Fibroblast of lung (primary cell): ENCODE measurements around the gene IL23R. TPM values are rescaled to one million over a fixed set of nuclear protein-coding genes. Genes with fewer than 3 reads are reported as not detected.
A peak's percentile ranks its signal among the peaks of the same experiment; 100 is the strongest.

ENCODE experiments used
- DNase-seq, 2 donors: peaks; one replicate each; pipeline versions ENCODE4 v3.0.0 to v3.0.0-alpha.2; 2010; ENCODE audit warnings: low read depth in 2 of 2
- H2AFZ ChIP-seq: 2 replicates; pipeline ENCODE4 v1.5.1; 2012; ENCODE audit warnings: low read length, control low read depth, inconsistent platforms
- H3K27ac ChIP-seq: 2 replicates; pipeline ENCODE4 v1.5.1; 2011; ENCODE audit warnings: low read length, control low read depth; ENCODE audit not compliant: insufficient read depth
- H3K27me3 ChIP-seq: 2 replicates; pipeline ENCODE4 v1.5.1; 2011; ENCODE audit warnings: mild to moderate bottlenecking, low read length; ENCODE audit not compliant: control insufficient read depth, insufficient read depth
- H3K36me3 ChIP-seq: 2 replicates; pipeline ENCODE4 v1.5.1; 2011; ENCODE audit warnings: low read length; ENCODE audit not compliant: control insufficient read depth, insufficient read depth
- H3K4me1 ChIP-seq: 2 replicates; pipeline ENCODE4 v1.5.1; 2011; ENCODE audit warnings: low read length; ENCODE audit not compliant: control insufficient read depth, insufficient read depth; ENCODE audit errors: extremely low read depth
- H3K4me2 ChIP-seq: 2 replicates; pipeline ENCODE4 v1.5.1; 2011; ENCODE audit warnings: low read length, control low read depth; ENCODE audit not compliant: insufficient read depth; ENCODE audit errors: extremely low read depth
- H3K4me3 ChIP-seq, 4 experiments: fragments of 200-600 bp in 1 of 4; sonication (generic) in 1 of 4; replicated peaks in 1 of 4; 2 replicates each; pipeline ENCODE4 v1.5.1; 2011 to 2016; ENCODE audit warnings: low read length in 4 of 4, low read depth in 3 of 4, mild to moderate bottlenecking in 3 of 4, control low read depth in 2 of 4, inconsistent platforms in 1 of 4, mixed read lengths in 1 of 4; ENCODE audit not compliant: insufficient read depth in 1 of 4; ENCODE audit errors: control extremely low read depth in 1 of 4
- H3K79me2 ChIP-seq: 2 replicates; pipeline ENCODE4 v1.5.1; 2012; ENCODE audit warnings: mild to moderate bottlenecking, low read length, inconsistent platforms; ENCODE audit not compliant: control insufficient read depth, insufficient read depth
- H3K9ac ChIP-seq: 2 replicates; pipeline ENCODE4 v1.5.1; 2011; ENCODE audit warnings: mild to moderate bottlenecking, low read length, control low read depth; ENCODE audit not compliant: insufficient read depth
- H3K9me3 ChIP-seq: 2 replicates; pipeline ENCODE4 v1.5.1; 2012; ENCODE audit warnings: low read depth, low read length; ENCODE audit not compliant: control insufficient read depth, insufficient read depth
- H4K20me1 ChIP-seq: 2 replicates; pipeline ENCODE4 v1.5.1; 2011; ENCODE audit warnings: low read length; ENCODE audit not compliant: control insufficient read depth, insufficient read depth; ENCODE audit errors: extremely low read depth
- CTCF ChIP-seq, 2 donors: IDR thresholded peaks in 1 of 2; conservative IDR thresholded peaks in 1 of 2; 1 replicate in 1 of 2; 2 replicates in 1 of 2; pipeline ENCODE4 v1.5.1; 2011 to 2012; ENCODE audit warnings: low read length in 2 of 2, control low read depth in 1 of 2, inconsistent platforms in 1 of 2, low read depth in 1 of 2, mild to moderate bottlenecking in 1 of 2
- EZH2 ChIP-seq: IDR thresholded peaks from 2 replicates; pipeline ENCODE4 v1.5.1; 2012; ENCODE audit warnings: low read length, control low read depth, mild to moderate bottlenecking; ENCODE audit errors: missing control alignments
- polyA plus RNA-seq, 2 donors: library from polyadenylated mRNA; depleted of rRNA in 1 of 2; stranded (reverse) in 1 of 2; unstranded in 1 of 2; fragments of >200 nt; gene quantifications; 2 replicates each; pipeline ENCODE4 v1.2.1, GENCODE V29; 2011 to 2012; ENCODE audit warnings: missing spikeins in 1 of 2
- total RNA-seq: library from RNA; depleted of rRNA; stranded (reverse); fragments of >200 nt; gene quantifications from 2 replicates; pipeline ENCODE4 v1.2.1, GENCODE V29; 2014

The IL23R gene
- total and polyA plus RNA-seq, 2 donors (not counting 1 experiment from before 2014, with no cell fraction given), result not detected

- Histone ChIP-seq H3K4me3 (no peak overlapping the region), H4K20me1 (no peaks in the 10 kb centered on the region), H3K27me3 (no peaks in the 10 kb centered on the region), H3K9ac (no peak overlapping the region), H3K36me3 (no peaks in the 10 kb centered on the region), H3K4me1 (no peaks in the 10 kb centered on the region), H3K9me3 (no peaks in the 10 kb centered on the region), H3K79me2 (no peaks in the 10 kb centered on the region), H2AFZ (no peak overlapping the region), H3K27ac (no peak overlapping the region), H3K4me2 (no peak overlapping the region)
- no peak for DNase-seq
- TF ChIP-seq CTCF (conservative IDR thresholded peaks at IDR 0.05 in 1 of 2, IDR thresholded peaks at IDR 0.05 in 1 of 2; ENCODE audit: low read depth in 1 of 2, low read length in 2 of 2), result no peak
- no peak for TF ChIP-seq EZH2
Measured at GRCh38 chr1:67250051-67250653, 83.9 kb downstream of the IL23R start.

DNA sequence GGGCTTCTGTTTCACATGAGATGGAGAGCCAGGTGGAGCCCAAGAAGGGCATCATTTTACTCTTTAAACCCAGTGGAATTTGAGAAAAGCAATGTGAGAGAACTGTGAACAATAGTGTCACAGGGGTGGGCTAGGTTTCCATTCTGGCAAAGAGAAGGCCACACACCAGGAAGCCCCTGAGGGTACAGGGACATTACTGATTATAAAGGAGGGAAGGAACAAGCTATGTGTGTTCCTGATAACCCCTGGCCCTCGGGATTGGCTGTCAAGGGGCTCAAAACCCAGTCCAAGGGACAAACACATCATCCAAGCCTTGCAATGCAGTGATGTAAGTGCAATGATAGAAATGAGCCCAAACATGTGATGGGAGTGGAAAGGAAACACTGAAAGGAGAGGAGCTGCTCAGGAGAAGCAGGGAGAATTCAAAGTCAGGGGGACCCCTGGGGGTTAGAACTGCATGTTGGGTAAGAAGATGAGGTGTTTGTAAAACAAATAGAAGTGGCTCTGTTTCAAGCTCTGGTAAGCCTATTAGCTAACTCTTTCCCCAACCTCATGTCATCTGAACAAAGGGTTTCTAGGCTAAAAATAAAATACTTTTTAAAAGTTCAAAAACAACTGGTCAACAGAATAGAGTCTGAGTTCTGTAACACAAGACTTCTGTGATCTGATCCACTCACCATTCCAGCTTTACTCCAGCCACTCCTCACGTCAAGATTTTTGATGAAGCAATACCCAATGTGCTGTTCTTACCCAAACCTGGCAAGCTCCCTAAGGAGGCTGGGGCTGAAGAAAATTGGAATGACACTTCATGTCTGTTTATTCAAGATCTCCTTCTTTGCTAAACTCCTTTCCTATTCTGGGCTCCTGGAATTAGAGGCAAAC, 90.3 kb downstream of the IL23R start:
- H3K9ac ChIP-seq, result no peak overlapping the region
- no peaks in the 10 kb centered on the region for H3K36me3 ChIP-seq
- no peaks in the 10 kb centered on the region for H3K79me2 ChIP-seq
- H3K27ac ChIP-seq, result no peak overlapping the region
- H4K20me1 ChIP-seq, result no peaks in the 10 kb centered on the region
- no peaks in the 10 kb centered on the region for H3K4me1 ChIP-seq
- no peaks in the 10 kb centered on the region for H3K27me3 ChIP-seq
- TF ChIP-seq CTCF (conservative IDR thresholded peaks at IDR 0.05 in 1 of 2, IDR thresholded peaks at IDR 0.05 in 1 of 2; ENCODE audit: low read depth in 1 of 2, low read length in 2 of 2) (no peak), EZH2 (no peak)
- H3K9me3 ChIP-seq, result no peaks in the 10 kb centered on the region
- peak in 1 of 2 donors; percentile 33 for DNase-seq
- H3K4me3 ChIP-seq, result no peak overlapping the region
- no peak overlapping the region for H2AFZ ChIP-seq
- no peak overlapping the region for H3K4me2 ChIP-seq

GRCh38 chr1:67257173-67257535, 90.9 kb downstream of the IL23R start:
- Histone ChIP-seq H3K4me2 (no peak overlapping the region), H3K9me3 (no peaks in the 10 kb centered on the region), H4K20me1 (no peaks in the 10 kb centered on the region), H3K79me2 (no peaks in the 10 kb centered on the region), H3K27me3 (peaks cover 2% of the 10 kb centered on the region), H3K4me3 (no peak overlapping the region), H3K9ac (no peak overlapping the region), H3K4me1 (no peaks in the 10 kb centered on the region), H2AFZ (no peak overlapping the region), H3K27ac (no peak overlapping the region), H3K36me3 (no peaks in the 10 kb centered on the region)
- DNase-seq, result no peak
- no peak for TF ChIP-seq EZH2
- TF ChIP-seq CTCF (conservative IDR thresholded peaks at IDR 0.05 in 1 of 2, IDR thresholded peaks at IDR 0.05 in 1 of 2; ENCODE audit: low read depth in 1 of 2, low read length in 2 of 2), result no peak
